AG04450 (cell line): ENCODE results near the gene RPS15. TPM values are rescaled to one million over a fixed set of nuclear protein-coding genes. Genes with fewer than 3 reads are reported as not detected.

ENCODE experiments used
- CTCF ChIA-PET: fragments of 300-600, 350-600 bp; formaldehyde crosslinking; extraction: SDS; loops from one replicate; lab custom pipeline; 2022; ENCODE audit warnings: antibody characterized with exemption, inconsistent platforms; lab: Charles Lee
- POLR2A ChIA-PET: fragments of 350-600 bp; formaldehyde crosslinking; extraction: SDS; loops from one replicate; lab custom pipeline; 2021; ENCODE audit warnings: antibody characterized with exemption, inconsistent platforms; lab: Yijun Ruan, JAX
- DNase-seq: peaks from one replicate; pipeline ENCODE4 v3.0.0-alpha.2; 2011; ENCODE audit warnings: low read depth, low spot score
- H3K27ac ChIP-seq: one replicate; pipeline ENCODE4 v1.5.1; 2012; ENCODE audit warnings: low read depth, low read length, control low read depth
- H3K27me3 ChIP-seq: one replicate; pipeline ENCODE4 v1.6.0; 2012; ENCODE audit warnings: low read length; ENCODE audit not compliant: control insufficient read depth, insufficient read depth
- H3K4me3 ChIP-seq: 2 replicates; pipeline ENCODE4 v1.5.1; 2011; ENCODE audit warnings: mild to moderate bottlenecking, low read depth, low read length, control low read depth
- H3K9me3 ChIP-seq: 2 replicates; pipeline ENCODE4 v1.5.1; 2012; ENCODE audit warnings: low read length; ENCODE audit not compliant: control insufficient read depth, insufficient read depth
- polyA plus RNA-seq: library from polyadenylated mRNA; depleted of rRNA; stranded (reverse); fragments of >200 nt; gene quantifications from 2 replicates; pipeline ENCODE4 v1.2.3, GENCODE V29; 2011
- TF ChIP-seq, protein P1 (sequence below): IDR thresholded peaks from 2 replicates; pipeline ENCODE4 v1.5.1; 2011; ENCODE audit warnings: low read depth, low read length, control low read depth, inconsistent platforms

The RPS15 gene
- polyA plus RNA-seq, 1 experiment = 596 TPM

DNA sequence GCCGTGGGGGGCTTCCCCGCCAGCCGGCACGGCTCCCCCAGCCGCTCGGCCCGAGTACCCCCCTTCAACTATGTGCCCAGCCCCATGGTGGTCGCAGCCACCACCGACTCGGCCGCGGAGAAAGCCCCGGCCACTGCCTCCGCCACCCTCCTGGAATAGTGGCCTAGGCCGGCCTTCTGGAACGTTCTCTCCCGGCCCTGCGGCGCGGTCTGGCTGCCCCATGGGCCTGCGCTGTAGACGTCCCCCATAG, 31.8 kb downstream of the RPS15 start:
- ChIA-PET POLR2A (no interaction called here), CTCF (no interaction called here)
- Histone ChIP-seq H3K27ac (no peak overlapping the region), H3K27me3 (peaks cover 57% of the 10 kb centered on the region), H3K4me3 (no peak overlapping the region), H3K9me3 (no peaks in the 10 kb centered on the region; the same call in 1 of the 2 replicates)
- TF ChIP-seq, protein P1, sequence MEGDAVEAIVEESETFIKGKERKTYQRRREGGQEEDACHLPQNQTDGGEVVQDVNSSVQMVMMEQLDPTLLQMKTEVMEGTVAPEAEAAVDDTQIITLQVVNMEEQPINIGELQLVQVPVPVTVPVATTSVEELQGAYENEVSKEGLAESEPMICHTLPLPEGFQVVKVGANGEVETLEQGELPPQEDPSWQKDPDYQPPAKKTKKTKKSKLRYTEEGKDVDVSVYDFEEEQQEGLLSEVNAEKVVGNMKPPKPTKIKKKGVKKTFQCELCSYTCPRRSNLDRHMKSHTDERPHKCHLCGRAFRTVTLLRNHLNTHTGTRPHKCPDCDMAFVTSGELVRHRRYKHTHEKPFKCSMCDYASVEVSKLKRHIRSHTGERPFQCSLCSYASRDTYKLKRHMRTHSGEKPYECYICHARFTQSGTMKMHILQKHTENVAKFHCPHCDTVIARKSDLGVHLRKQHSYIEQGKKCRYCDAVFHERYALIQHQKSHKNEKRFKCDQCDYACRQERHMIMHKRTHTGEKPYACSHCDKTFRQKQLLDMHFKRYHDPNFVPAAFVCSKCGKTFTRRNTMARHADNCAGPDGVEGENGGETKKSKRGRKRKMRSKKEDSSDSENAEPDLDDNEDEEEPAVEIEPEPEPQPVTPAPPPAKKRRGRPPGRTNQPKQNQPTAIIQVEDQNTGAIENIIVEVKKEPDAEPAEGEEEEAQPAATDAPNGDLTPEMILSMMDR = no peak
- no peak for DNase-seq

DNA sequence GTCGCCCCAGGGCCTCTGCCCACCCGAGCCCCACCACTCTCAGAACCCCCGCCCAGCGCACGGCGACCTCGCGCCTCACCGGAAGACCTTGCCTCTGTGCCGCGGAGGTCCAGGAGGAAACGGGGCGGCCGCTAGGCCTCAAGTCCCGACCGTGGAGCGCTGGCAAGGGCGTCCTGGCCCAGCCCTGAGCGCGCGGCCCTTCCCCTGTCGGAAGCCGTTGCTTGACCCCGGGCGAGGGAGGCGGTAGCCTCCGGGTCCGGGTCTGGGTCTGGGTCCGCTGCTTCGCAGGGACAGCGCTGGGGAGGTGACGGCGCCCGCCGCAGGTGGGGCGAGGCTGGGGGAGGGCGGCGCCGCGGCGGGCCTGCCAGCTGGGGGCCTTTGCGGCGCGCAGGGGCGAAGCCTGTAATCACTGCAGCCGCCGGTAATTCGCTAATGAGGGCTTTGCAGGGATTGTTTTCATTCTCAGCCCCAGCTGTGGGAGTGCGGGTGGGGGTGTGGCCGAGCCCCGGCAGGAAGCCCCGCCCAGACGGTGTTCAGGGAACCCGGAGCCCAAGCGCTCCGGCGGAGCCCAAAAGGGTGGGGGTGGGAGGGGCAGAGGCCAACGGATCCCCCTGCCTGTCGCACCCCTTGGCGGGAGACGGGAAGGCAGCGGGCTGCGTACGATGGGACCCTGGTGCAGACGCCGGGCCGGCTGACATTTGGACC, 32.3 kb downstream of the RPS15 start:
- ChIA-PET POLR2A (interaction anchor here (0.7 kb wide), 1 partner anchor 859 kb away, joined by 3 read pairs; no protein-coding TSS in a partner anchor), CTCF (no interaction called here)
- H3K27me3 ChIP-seq = peaks cover 57% of the 10 kb centered on the region
- no peak for DNase-seq
- H3K27ac ChIP-seq = no peak overlapping the region
- H3K9me3 ChIP-seq = no peaks in the 10 kb centered on the region; the same call in 1 of the 2 replicates
- TF ChIP-seq, protein P1 = no peak
- H3K4me3 ChIP-seq = peak overlapping the region; percentile 4; the same call in 1 of the 2 replicates

DNA sequence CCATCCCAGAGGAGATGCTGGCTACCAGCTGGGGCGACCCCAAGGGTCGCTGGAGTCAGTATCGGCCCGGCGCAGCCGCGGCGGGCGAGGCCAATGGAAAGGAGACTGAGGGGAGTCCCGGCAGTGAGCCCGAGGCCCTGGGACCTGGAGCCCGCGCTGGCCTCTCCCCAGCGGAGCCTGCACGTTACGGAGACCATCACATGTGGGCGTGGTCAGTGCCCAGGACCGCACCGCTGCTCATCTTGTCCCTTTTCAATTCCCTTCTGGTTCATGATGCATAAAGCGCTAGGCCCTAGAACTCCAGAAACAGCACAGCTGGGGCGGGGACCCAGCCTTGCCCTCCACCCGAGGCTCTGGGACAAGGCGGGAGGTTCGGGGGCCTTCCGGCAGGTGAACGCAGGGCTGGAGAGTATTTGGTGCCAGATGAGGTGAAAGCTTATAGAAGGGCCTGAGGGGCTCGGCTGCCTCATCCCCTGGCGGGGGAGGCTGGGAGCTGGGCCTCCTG, 32.9 kb downstream of the RPS15 start:
- TF ChIP-seq, protein P1 = no peak
- Histone ChIP-seq H3K27ac (no peak overlapping the region), H3K9me3 (no peaks in the 10 kb centered on the region; the same call in 1 of the 2 replicates), H3K4me3 (no peak overlapping the region; the same call in 1 of the 2 replicates), H3K27me3 (peaks cover 56% of the 10 kb centered on the region)
- ChIA-PET POLR2A (interaction anchor here (0.7 kb wide), 1 partner anchor 859 kb away, joined by 3 read pairs; no protein-coding TSS in a partner anchor), CTCF (interaction anchor here (1.1 kb wide), 1 partner anchor 355 kb away, joined by 7 read pairs; no protein-coding TSS in a partner anchor)
- no peak for DNase-seq

DNA sequence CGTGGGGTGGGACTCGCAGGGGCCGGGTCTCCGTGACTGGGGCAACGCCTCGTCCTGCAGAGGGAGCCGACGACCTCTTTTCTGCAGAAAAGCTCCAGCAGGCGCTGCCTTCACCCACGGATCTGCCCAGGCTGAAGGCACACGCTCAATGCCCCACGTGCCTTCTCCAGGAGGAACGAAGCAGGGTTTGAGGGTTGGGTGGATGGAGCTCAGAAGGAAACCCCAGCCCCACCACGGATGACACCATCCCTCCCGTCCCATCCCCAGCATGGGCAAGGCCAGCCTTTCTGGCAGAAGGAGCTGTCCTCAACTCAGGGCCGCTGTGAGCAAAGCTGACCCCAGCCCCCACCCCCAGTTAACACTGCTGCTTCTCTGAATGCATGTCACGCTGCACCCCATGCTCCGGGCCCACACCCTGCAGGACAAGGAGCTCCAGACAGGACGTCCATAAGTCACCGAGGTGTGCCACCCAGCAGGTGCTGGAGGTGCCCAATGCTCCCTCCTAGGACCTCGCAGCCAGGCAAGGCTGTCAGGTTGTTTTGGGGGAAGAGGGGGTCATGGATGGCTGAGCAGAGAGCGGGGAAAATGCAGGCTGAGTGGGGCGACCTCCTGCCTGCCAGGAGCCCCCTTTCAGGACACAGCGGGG, 33.4 kb downstream of the RPS15 start:
- Histone ChIP-seq H3K4me3 (no peak overlapping the region), H3K27ac (no peak overlapping the region), H3K27me3 (peaks cover 51% of the 10 kb centered on the region), H3K9me3 (no peaks in the 10 kb centered on the region; the same call in 1 of the 2 replicates)
- CTCF ChIA-PET = interaction anchor here (0.6 to 1.1 kb wide), 3 partner anchors 193 to 355 kb away, joined by 3 to 7 read pairs (median 4); no protein-coding TSS in a partner anchor
- POLR2A ChIA-PET = interaction anchor here (0.7 kb wide), 1 partner anchor 16 kb away, joined by 3 read pairs; no protein-coding TSS in a partner anchor
- TF ChIP-seq, protein P1 = peak; percentile 22; the same call in 1 of the 2 replicates
- no peak for DNase-seq
